Measurements from ENCODE around the gene EMC10.

DNA sequence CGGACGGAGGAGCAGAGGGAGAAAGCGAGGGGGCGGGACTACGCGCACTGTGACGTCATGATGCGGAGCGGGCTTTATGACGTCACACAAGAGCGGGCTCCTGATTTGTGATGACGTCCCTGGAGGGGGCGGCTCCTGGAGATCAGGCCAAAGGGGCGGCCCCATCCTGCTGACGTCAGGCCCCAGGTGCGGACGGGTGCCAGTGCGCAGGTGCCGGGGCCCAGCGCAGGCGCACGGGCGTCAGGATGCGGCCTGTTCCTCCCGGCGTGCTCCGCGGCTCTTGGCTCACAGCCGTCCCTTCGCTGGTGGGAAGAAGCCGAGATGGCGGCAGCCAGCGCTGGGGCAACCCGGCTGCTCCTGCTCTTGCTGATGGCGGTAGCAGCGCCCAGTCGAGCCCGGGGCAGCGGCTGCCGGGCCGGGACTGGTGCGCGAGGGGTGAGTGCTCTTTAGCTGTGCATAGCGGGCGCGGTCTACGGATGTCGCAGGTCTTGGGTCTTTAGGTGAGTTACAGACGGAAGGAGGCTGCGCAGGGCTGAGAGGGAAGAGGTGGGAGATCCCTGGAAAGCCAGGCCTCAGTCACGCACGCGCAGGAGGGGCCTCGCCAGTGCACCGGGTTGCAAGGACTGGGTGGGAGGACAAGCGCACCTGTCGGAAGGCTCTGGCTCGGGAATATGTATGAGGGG, at the start of gene EMC10, which contains the start of gene GARIN5A:
- TF ChIP-seq, protein P1, sequence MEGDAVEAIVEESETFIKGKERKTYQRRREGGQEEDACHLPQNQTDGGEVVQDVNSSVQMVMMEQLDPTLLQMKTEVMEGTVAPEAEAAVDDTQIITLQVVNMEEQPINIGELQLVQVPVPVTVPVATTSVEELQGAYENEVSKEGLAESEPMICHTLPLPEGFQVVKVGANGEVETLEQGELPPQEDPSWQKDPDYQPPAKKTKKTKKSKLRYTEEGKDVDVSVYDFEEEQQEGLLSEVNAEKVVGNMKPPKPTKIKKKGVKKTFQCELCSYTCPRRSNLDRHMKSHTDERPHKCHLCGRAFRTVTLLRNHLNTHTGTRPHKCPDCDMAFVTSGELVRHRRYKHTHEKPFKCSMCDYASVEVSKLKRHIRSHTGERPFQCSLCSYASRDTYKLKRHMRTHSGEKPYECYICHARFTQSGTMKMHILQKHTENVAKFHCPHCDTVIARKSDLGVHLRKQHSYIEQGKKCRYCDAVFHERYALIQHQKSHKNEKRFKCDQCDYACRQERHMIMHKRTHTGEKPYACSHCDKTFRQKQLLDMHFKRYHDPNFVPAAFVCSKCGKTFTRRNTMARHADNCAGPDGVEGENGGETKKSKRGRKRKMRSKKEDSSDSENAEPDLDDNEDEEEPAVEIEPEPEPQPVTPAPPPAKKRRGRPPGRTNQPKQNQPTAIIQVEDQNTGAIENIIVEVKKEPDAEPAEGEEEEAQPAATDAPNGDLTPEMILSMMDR (conservative IDR thresholded peaks at IDR 0.05 in 1 of 2, IDR thresholded peaks at IDR 0.05 in 1 of 2; ENCODE audit: extremely low read depth in 1 of 2, insufficient read depth in 1 of 2, low read depth in 1 of 2, low read length in 2 of 2), result no peak
- no peak for TF ChIP-seq EZH2 (IDR thresholded peaks at IDR 0.05; ENCODE audit: borderline replicate concordance, low read length)
